ENCODE results near the gene DIP2C.
"Not testable (repeated sequence)": the region's sequence is repeated elsewhere in the genome, so short reads cannot be mapped to it uniquely, and the experiment has no call there.

Gene DIP2C

GRCh38 chr10:515674-516073 is 173.8 kb downstream of the DIP2C start:
- no peak for DNase-seq (ENCODE audit: low read depth)

- no peak for DNase-seq (ENCODE audit: low read depth)
Observed at GRCh38 chr10:514137-514671, 175.3 kb downstream of the DIP2C start.

GRCh38 chr10:513393-513792 is 176.1 kb downstream of the DIP2C start:
- no peak for DNase-seq (ENCODE audit: low read depth)

- not testable (repeated sequence) for DNase-seq (ENCODE audit: low read depth)
Observed at GRCh38 chr10:512661-513060, 176.8 kb downstream of the DIP2C start.

- DNase-seq (ENCODE audit: low read depth), result no peak
Observed at GRCh38 chr10:511849-512191, 177.6 kb downstream of the DIP2C start.

- peak; percentile 62 for DNase-seq (ENCODE audit: low read depth)
Observed at GRCh38 chr10:511101-511848, 178.2 kb downstream of the DIP2C start.

GRCh38 chr10:510415-510881 is 179.0 kb downstream of the DIP2C start:
- no peak for DNase-seq (ENCODE audit: low read depth)

- no peak for DNase-seq (ENCODE audit: low read depth)
Observed at GRCh38 chr10:509361-510102, 179.9 kb downstream of the DIP2C start.

GRCh38 chr10:508726-509125 is 180.7 kb downstream of the DIP2C start:
- no peak for DNase-seq (ENCODE audit: low read depth)

GRCh38 chr10:507908-508444 is 181.5 kb downstream of the DIP2C start:
- DNase-seq (ENCODE audit: low read depth), result no peak

- DNase-seq (ENCODE audit: low read depth), result no peak
Observed at GRCh38 chr10:507355-507699, 182.1 kb downstream of the DIP2C start.

GRCh38 chr10:506451-507354 is 182.8 kb downstream of the DIP2C start:
- no peak for DNase-seq (ENCODE audit: low read depth)

GRCh38 chr10:505419-505818 is 184.0 kb downstream of the DIP2C start:
- no peak for DNase-seq (ENCODE audit: low read depth)

GRCh38 chr10:504806-505205 is 184.7 kb downstream of the DIP2C start:
- no peak for DNase-seq (ENCODE audit: low read depth)

- no peak for DNase-seq (ENCODE audit: low read depth)
Observed at GRCh38 chr10:504121-504611, 185.3 kb downstream of the DIP2C start.

- no peak for DNase-seq (ENCODE audit: low read depth)
Observed at GRCh38 chr10:501596-501995, 187.9 kb downstream of the DIP2C start.

GRCh38 chr10:500876-501275 is 188.6 kb downstream of the DIP2C start:
- DNase-seq (ENCODE audit: low read depth), result no peak

GRCh38 chr10:499991-500390 is 189.5 kb downstream of the DIP2C start:
- DNase-seq (ENCODE audit: low read depth), result no peak

- DNase-seq (ENCODE audit: low read depth), result no peak
Observed at GRCh38 chr10:498760-499435, 190.6 kb downstream of the DIP2C start.

- no peak for DNase-seq (ENCODE audit: low read depth)
Observed at GRCh38 chr10:497898-498451, 191.5 kb downstream of the DIP2C start.

GRCh38 chr10:497289-497688 is 192.2 kb downstream of the DIP2C start:
- no peak for DNase-seq (ENCODE audit: low read depth)

All from activated gamma-delta T cell treated with anti-CD3 and anti-CD28 coated beads, Interleukin-2, amount 50 U/mL, for 16 hours (primary cell).